ENCODE results near the gene IRAK3. TPM values are rescaled to one million over a fixed set of nuclear protein-coding genes. Genes with fewer than 3 reads are reported as not detected.

Gene IRAK3
- total RNA-seq, 4 donors from 2014 or later: 62.3 to 136 (median 76.2) TPM

DNA sequence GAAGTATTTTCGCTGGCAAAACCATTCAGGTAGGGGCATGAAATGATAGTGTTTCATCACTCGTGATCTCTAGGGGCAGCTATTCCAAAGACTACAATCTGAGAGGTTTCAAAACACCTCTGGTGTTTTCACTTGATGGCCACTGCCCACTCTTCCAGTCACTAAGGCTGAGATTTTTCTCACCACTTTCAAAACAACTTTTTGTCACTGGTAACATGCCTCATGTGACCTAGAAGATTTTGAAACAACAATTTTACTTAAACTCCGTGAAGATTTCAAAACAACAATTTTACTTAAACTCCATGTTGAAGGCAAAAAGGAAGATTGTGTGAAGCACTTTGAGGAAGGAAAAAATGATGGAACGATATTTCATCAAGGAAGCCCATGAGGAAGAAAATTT, 1.2 kb upstream of the IRAK3 start:
- DNase-seq (ENCODE audit: low spot score) (no peak), ATAC-seq (ENCODE audit: low FRiP score) (no peak)
- TF ChIP-seq, protein P1, sequence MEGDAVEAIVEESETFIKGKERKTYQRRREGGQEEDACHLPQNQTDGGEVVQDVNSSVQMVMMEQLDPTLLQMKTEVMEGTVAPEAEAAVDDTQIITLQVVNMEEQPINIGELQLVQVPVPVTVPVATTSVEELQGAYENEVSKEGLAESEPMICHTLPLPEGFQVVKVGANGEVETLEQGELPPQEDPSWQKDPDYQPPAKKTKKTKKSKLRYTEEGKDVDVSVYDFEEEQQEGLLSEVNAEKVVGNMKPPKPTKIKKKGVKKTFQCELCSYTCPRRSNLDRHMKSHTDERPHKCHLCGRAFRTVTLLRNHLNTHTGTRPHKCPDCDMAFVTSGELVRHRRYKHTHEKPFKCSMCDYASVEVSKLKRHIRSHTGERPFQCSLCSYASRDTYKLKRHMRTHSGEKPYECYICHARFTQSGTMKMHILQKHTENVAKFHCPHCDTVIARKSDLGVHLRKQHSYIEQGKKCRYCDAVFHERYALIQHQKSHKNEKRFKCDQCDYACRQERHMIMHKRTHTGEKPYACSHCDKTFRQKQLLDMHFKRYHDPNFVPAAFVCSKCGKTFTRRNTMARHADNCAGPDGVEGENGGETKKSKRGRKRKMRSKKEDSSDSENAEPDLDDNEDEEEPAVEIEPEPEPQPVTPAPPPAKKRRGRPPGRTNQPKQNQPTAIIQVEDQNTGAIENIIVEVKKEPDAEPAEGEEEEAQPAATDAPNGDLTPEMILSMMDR (IDR thresholded peaks at IDR 0.05): no peak

DNA sequence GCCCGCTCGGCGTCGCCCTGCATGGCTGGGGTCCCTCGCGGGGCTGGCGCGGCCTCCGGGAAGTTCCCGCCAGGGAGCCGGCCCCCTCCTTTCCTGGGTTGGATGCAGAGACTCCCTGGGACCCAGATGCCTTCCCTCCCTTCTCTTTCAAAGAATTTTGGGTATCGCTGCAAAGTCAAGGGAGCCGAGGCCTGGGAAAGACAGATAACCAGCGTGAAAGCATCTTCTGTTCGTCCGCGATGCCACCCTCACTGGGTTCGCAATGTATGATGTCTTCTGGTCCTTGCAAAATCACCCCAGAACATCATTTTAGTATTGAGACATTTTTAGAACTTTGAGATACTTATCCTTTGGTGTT, 451 bp downstream of the IRAK3 start:
- TF ChIP-seq, protein P1 (IDR thresholded peaks at IDR 0.05): no peak
- DNase-seq (ENCODE audit: low spot score) (no peak), ATAC-seq (ENCODE audit: low FRiP score) (no peak)

DNA sequence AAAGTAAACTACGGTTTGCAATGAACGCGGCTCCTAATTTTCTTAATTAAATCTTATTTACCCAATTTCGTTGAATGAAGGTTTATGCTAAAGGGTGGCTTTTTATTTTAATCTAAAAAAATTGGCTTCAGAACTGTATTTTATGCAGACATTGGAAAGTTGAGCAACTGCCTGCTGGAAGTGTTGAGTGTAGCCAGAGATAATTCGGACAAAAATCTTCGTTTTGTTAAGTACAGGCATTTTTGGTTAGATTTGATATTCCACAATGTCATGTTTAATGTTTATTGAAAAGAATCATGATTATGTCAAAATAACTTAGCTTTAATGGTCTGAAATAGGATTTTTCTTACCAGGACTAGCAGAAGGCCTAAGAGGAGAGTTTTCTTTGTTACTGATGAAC, 875 bp downstream of the IRAK3 start:
- TF ChIP-seq, protein P1 (IDR thresholded peaks at IDR 0.05): no peak
- ATAC-seq (ENCODE audit: low FRiP score): no peak
- DNase-seq (ENCODE audit: low spot score): no peak

DNA sequence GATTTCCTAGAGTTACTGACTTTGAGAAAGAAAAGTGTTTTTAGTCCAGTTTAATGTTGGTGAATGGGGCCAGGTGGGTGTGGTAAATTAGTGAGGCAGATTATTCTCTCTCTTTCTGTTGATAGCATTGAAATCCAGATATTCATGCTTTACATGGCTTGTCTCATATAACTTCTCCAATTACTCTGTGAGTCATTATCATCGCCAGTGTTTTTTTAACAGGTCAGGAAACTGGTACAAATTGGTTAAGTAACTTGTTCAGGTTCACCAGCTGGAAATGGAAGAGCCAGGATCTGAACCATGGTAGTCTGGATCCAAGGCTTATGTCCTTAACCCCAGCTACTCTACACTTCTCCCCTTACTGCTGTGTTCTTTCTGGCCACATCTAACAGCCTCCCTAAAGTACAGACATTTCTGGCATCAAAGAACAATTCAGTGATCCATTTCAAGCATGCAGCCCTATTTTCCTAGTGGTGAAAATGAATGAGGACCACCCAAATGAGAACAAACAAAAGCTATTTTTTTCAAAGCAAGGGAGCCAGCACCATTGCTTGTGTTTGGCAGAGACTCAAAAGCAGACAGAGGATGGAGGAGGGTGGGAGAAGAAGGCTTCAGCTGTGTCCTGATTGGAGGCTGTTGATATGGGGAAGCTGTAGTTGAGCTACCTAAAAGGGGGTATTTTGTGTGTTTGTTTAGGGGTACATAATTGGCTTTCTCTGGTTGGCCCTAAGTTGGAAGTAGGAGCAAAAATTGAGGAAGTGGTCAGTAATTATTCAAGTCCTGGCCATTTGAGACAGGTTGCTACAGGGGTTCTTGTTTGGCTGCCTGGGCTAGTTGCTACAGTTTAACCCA, 1.7 kb downstream of the IRAK3 start:
- ATAC-seq (ENCODE audit: low FRiP score): no peak
- TF ChIP-seq, protein P1 (IDR thresholded peaks at IDR 0.05): no peak
- DNase-seq (ENCODE audit: low spot score): no peak

DNA sequence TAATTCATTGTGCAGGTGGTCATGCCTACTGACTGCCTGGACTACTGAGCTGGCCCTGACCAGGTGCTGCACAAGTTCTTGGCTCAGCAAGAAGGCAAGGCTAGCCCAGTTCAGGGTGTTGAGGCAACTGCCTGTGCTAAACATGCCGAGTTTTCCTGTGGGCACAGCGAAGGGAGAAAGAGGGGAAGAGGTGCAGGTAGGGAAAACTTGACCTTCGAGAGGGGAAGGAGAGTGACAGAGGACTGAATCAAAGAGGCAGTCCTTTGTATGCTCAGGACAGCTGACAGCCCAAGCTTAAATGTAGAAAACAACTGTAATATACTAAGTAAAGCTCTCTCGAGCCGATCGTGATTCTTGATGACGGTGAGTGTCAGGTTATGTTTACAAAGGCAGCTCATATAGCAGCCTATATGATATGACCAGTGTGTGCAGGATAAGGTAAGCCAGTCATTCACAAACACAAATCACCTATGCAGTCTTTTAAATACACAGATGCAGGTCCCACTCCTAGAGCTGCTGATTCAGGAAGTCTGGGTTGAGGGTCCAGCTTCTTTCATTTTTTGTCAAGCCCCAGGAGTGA, 2.6 kb downstream of the IRAK3 start:
- DNase-seq (ENCODE audit: low spot score) (no peak), ATAC-seq (ENCODE audit: low FRiP score) (no peak)
- TF ChIP-seq, protein P1 (IDR thresholded peaks at IDR 0.05): no peak

DNA sequence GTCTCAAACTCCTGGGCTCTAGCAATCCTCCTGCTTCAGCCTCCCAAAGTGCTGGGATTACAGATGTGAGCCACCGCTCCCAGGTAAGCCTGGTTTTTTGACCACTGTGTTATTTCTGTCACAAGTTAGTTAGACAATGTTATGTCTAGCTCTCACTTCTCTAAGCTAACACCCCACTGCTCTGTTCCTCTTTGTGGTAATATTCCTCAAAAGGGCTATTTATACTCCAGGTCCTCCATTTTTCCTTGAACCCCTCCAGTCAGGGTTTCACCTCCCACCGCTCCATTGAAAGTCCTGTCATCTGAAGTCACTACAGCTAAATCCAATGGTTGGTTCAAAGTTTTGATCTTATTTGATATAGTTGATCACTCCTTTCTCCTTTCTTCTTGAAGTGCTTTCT, 5.1 kb downstream of the IRAK3 start:
- ATAC-seq (ENCODE audit: low FRiP score) (no peak), DNase-seq (ENCODE audit: low spot score) (no peak)
- TF ChIP-seq, protein P1 (IDR thresholded peaks at IDR 0.05): no peak

DNA sequence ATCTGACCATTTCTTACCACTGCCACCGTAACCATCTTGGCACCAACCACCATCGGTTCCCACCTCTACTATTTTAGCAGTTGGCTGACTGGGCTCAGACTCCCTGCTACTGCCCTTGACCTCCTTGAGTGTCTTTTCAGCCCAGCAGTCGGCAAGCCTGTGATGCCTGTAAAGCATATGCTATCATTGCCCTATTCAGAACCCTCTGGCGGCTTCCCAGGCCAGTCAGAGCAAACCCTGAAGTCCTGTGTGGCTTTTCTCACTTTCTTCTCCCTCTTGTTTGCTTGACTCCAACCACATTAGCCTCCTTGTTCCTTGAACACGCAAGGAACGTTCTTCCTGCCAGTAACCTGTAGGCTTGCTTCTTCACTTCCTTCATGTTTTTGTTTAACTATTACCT, 6.2 kb downstream of the IRAK3 start:
- no peak for ATAC-seq (ENCODE audit: low FRiP score)
- TF ChIP-seq, protein P1 (IDR thresholded peaks at IDR 0.05): no peak
- no peak for DNase-seq (ENCODE audit: low spot score)
